ENCODE results near the gene SLC16A10. TPM values are rescaled to one million over a fixed set of nuclear protein-coding genes. Genes with fewer than 3 reads are reported as not detected.

The SLC16A10 gene
- total RNA-seq, 2 experiments from 2014 or later: 11.5 to 12.2 TPM

DNA sequence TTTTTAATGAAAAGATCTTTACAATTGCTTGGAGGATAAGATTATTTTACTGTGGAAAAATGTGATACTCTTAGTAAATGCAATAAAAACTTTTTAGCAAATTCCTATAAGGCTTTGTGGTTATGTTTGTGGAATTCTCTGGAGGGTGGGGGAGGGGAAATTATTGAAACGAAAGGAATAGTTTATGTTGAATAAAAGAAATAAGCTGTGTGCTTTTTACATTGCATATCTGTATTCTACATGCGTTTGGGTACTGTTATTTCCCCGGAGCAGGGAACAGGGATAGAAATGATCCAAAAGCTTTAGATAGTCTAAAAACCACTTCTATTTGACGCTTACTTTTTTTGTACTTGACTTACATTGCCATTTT lies 143.8 kb downstream of the SLC16A10 start:
- ChIA-PET POLR2A (no interaction called here), CTCF (interaction anchor here (1.3 kb wide), 1 partner anchor 173 kb away, joined by 5 read pairs; no protein-coding TSS in a partner anchor)
- H3K4me3 Mint-ChIP-seq: no peak overlapping the region
- TF ChIP-seq, protein P1, sequence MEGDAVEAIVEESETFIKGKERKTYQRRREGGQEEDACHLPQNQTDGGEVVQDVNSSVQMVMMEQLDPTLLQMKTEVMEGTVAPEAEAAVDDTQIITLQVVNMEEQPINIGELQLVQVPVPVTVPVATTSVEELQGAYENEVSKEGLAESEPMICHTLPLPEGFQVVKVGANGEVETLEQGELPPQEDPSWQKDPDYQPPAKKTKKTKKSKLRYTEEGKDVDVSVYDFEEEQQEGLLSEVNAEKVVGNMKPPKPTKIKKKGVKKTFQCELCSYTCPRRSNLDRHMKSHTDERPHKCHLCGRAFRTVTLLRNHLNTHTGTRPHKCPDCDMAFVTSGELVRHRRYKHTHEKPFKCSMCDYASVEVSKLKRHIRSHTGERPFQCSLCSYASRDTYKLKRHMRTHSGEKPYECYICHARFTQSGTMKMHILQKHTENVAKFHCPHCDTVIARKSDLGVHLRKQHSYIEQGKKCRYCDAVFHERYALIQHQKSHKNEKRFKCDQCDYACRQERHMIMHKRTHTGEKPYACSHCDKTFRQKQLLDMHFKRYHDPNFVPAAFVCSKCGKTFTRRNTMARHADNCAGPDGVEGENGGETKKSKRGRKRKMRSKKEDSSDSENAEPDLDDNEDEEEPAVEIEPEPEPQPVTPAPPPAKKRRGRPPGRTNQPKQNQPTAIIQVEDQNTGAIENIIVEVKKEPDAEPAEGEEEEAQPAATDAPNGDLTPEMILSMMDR (IDR thresholded peaks at IDR 0.05): no peak
- H3K9me3 Mint-ChIP-seq: peaks cover 2% of the 10 kb centered on the region
- no peaks in the 10 kb centered on the region for H3K27me3 Mint-ChIP-seq
- ATAC-seq (no peak), DNase-seq (no peak)
- H3K36me3 Mint-ChIP-seq (ENCODE audit: low read depth): no peaks in the 10 kb centered on the region
- no peak overlapping the region for H3K27ac Mint-ChIP-seq
- intact Hi-C loops (cut with micrococcal nuclease): no loop called here
- no peaks in the 10 kb centered on the region for H3K4me1 Mint-ChIP-seq (ENCODE audit: low read depth)

GRCh38 chr6:111237852-111238251 lies 150.5 kb downstream of the SLC16A10 start:
- intact Hi-C loops (cut with micrococcal nuclease): no loop called here
- no peaks in the 10 kb centered on the region for H3K27me3 Mint-ChIP-seq
- no peaks in the 10 kb centered on the region for H3K36me3 Mint-ChIP-seq (ENCODE audit: low read depth)
- H3K9me3 Mint-ChIP-seq: peaks cover 2% of the 10 kb centered on the region
- POLR2A ChIA-PET: interaction anchor here (1.3 kb wide), 1 partner anchor 11 kb away, joined by 3 read pairs; no protein-coding TSS in a partner anchor
- no peaks in the 10 kb centered on the region for H3K4me1 Mint-ChIP-seq (ENCODE audit: low read depth)
- TF ChIP-seq, protein P1 (IDR thresholded peaks at IDR 0.05): no peak
- no peak overlapping the region for H3K27ac Mint-ChIP-seq
- CTCF ChIA-PET: interaction anchor here (0.7 to 1.3 kb wide), 2 partner anchors 11 to 20 kb away, joined by 3 read pairs; no protein-coding TSS in a partner anchor
- no peak for ATAC-seq
- DNase-seq: no peak
- H3K4me3 Mint-ChIP-seq: no peak overlapping the region

GRCh38 chr6:111238464-111239119 lies 151.3 kb downstream of the SLC16A10 start:
- ATAC-seq: no peak
- H3K9me3 Mint-ChIP-seq: peaks cover 2% of the 10 kb centered on the region
- no peak overlapping the region for H3K27ac Mint-ChIP-seq
- TF ChIP-seq, protein P1 (IDR thresholded peaks at IDR 0.05): no peak
- ChIA-PET POLR2A (interaction anchor here (1.3 kb wide), 1 partner anchor 11 kb away, joined by 3 read pairs; no protein-coding TSS in a partner anchor), CTCF (interaction anchor here (1.3 kb wide), 1 partner anchor 12 kb away, joined by 3 read pairs; no protein-coding TSS in a partner anchor)
- H3K36me3 Mint-ChIP-seq (ENCODE audit: low read depth): no peaks in the 10 kb centered on the region
- intact Hi-C loops (cut with micrococcal nuclease): no loop called here
- H3K27me3 Mint-ChIP-seq: no peaks in the 10 kb centered on the region
- no peak overlapping the region for H3K4me3 Mint-ChIP-seq
- H3K4me1 Mint-ChIP-seq (ENCODE audit: low read depth): no peaks in the 10 kb centered on the region
- DNase-seq: no peak

- H3K4me1 Mint-ChIP-seq (ENCODE audit: low read depth): no peaks in the 10 kb centered on the region
- TF ChIP-seq, protein P1 (IDR thresholded peaks at IDR 0.05): no peak
- ChIA-PET POLR2A (no interaction called here), CTCF (no interaction called here)
- no peaks in the 10 kb centered on the region for H3K36me3 Mint-ChIP-seq (ENCODE audit: low read depth)
- H3K27ac Mint-ChIP-seq: no peak overlapping the region
- intact Hi-C loops (cut with micrococcal nuclease): no loop called here
- no peaks in the 10 kb centered on the region for H3K27me3 Mint-ChIP-seq
- H3K9me3 Mint-ChIP-seq: peaks cover 2% of the 10 kb centered on the region
- no peak for ATAC-seq
- no peak overlapping the region for H3K4me3 Mint-ChIP-seq
- DNase-seq: no peak
Measured at GRCh38 chr6:111239461-111239860, 152.2 kb downstream of the SLC16A10 start.

- Mint-ChIP-seq H3K36me3 (ENCODE audit: low read depth) (no peaks in the 10 kb centered on the region), H3K9me3 (no peaks in the 10 kb centered on the region), H3K27me3 (no peaks in the 10 kb centered on the region), H3K4me1 (ENCODE audit: low read depth) (no peaks in the 10 kb centered on the region), H3K4me3 (no peak overlapping the region), H3K27ac (no peak overlapping the region)
- DNase-seq (no peak), ATAC-seq (no peak)
- TF ChIP-seq, protein P1 (IDR thresholded peaks at IDR 0.05): no peak
- intact Hi-C loops (cut with micrococcal nuclease): no loop called here
- POLR2A ChIA-PET: interaction anchor here (0.7 kb wide), 1 partner anchor 235 kb away, joined by 3 read pairs; no protein-coding TSS in a partner anchor
- CTCF ChIA-PET: interaction anchor here (2.0 to 2.1 kb wide), 2 partner anchors 185 to 231 kb away, joined by 4 to 5 read pairs; no protein-coding TSS in a partner anchor
Measured at GRCh38 chr6:111242452-111242851, 155.1 kb downstream of the SLC16A10 start.
